Frontal cortex (tissue), 1 donor: ENCODE data around the gene PDE11A. TPM values are rescaled to one million over a fixed set of nuclear protein-coding genes. Genes with fewer than 3 reads are reported as not detected.

Source experiments
- small RNA-seq: library from RNA; depleted of rRNA; stranded (forward); fragments of <200 nt; gene quantifications from one replicate; pipeline ENCODE3, GENCODE V24; 2014
- total RNA-seq: library from RNA; depleted of rRNA; stranded (reverse); fragments of >200 nt; gene quantifications from one replicate; pipeline ENCODE4 v1.2.3, GENCODE V29; 2014

The PDE11A gene
- total RNA-seq, 1 donor from 2014 or later, result 1.2 TPM

Small RNAs within 50 kb of the gene (small RNA-seq; reads per million reads assigned to genes)
- gene AC011998.1 (not detected), gene RNU6-629P (0.08 reads per million)

Other genes with a start within 250 kb of the PDE11A start
- 26.1 TPM for gene RBM45, start 39.7 kb upstream of the PDE11A start, total RNA-seq
- gene OSBPL6, start 121.7 kb upstream of the PDE11A start, total RNA-seq, result 11.4 TPM